PC-9 (cell line): ENCODE measurements around the gene ULBP1. TPM values are rescaled to one million over a fixed set of nuclear protein-coding genes. Genes with fewer than 3 reads are reported as not detected.
"Not testable (repeated sequence)": the region's sequence is repeated elsewhere in the genome, so short reads cannot be mapped to it uniquely, and the experiment has no call there.

ENCODE experiments used
- BruUV-seq: library from RNA; stranded (reverse); fragments of 400-500 nt; replicated peaks from 2 replicates; lab custom pipeline; 2021; lab: Mats Ljungman, UMichigan
- CTCF ChIA-PET: fragments of 300-600 bp; sonication (Branson Sonifier 250); formaldehyde crosslinking; loops from one replicate; lab custom pipeline; 2022; ENCODE audit warnings: antibody characterized with exemption; lab: Charles Lee
- POLR2A ChIA-PET: fragments of 300-600 bp; sonication (Branson Sonifier 250); formaldehyde crosslinking; loops from one replicate; lab custom pipeline; 2022; ENCODE audit warnings: antibody characterized with exemption; ENCODE audit not compliant: unreplicated experiment; lab: Charles Lee
- DNase-seq, 2 experiments: peaks; one replicate each; pipeline versions ENCODE4 v3.0.0 to v3.0.0-alpha.2; 2015 to 2022; ENCODE audit warnings: mixed read lengths in 1 of 2
- H2AFZ ChIP-seq: fragments of 200-600 bp; sonication (generic); 2 replicates; pipeline ENCODE4 v1.8.1; 2017; ENCODE audit warnings: antibody characterized with exemption
- H3F3A ChIP-seq: fragments of 200-600 bp; sonication (generic); 2 replicates; pipeline ENCODE4 v1.8.1; 2017; ENCODE audit warnings: antibody characterized with exemption, mild to moderate bottlenecking, low read depth; ENCODE audit not compliant: insufficient read depth
- H3K27ac ChIP-seq: fragments of 200-600 bp; sonication (generic); 2 replicates; pipeline ENCODE4 v1.6.1; 2016; ENCODE audit warnings: mixed run types
- H3K27me3 ChIP-seq: fragments of 200-600 bp; sonication (generic); 2 replicates; pipeline ENCODE4 v1.6.1; 2016; ENCODE audit warnings: low read depth, mixed run types; ENCODE audit not compliant: insufficient read depth
- H3K36me3 ChIP-seq: fragments of 200-600 bp; sonication (generic); 2 replicates; pipeline ENCODE4 v1.6.1; 2016; ENCODE audit warnings: low read depth, mixed run types
- H3K4me1 ChIP-seq: fragments of 200-600 bp; sonication (generic); replicated peaks from 2 replicates; pipeline ENCODE4 v1.6.1; 2016; ENCODE audit warnings: mixed run types; ENCODE audit not compliant: insufficient read depth
- H3K4me2 ChIP-seq: fragments of 200-600 bp; sonication (generic); 2 replicates; pipeline ENCODE4 v1.6.1; 2017; ENCODE audit warnings: mixed run types
- H3K4me3 ChIP-seq: fragments of 200-600 bp; sonication (generic); 2 replicates; pipeline ENCODE4 v1.6.1; 2016; ENCODE audit warnings: mixed run types
- H3K79me2 ChIP-seq: fragments of 200-600 bp; sonication (generic); 2 replicates; pipeline ENCODE4 v1.6.1; 2017; ENCODE audit warnings: low read depth, mixed run types
- H3K9me2 ChIP-seq: fragments of 200-600 bp; sonication (generic); 2 replicates; pipeline ENCODE4 v1.8.1; 2017; ENCODE audit warnings: mild to moderate bottlenecking; ENCODE audit not compliant: insufficient read depth
- H3K9me3 ChIP-seq: fragments of 200-600 bp; sonication (generic); 2 replicates; pipeline ENCODE4 v1.8.1; 2016; ENCODE audit warnings: low read depth; ENCODE audit not compliant: insufficient read depth
- H4K20me1 ChIP-seq: fragments of 200-600 bp; sonication (generic); 2 replicates; pipeline ENCODE4 v1.8.1; 2017; ENCODE audit not compliant: insufficient read depth
- CTCF ChIP-seq: fragments of 200-600 bp; sonication (generic); conservative IDR thresholded peaks from 2 replicates; pipeline ENCODE4 v1.6.1; 2017; ENCODE audit warnings: mixed run types, antibody characterized with exemption, mild to moderate bottlenecking, moderate library complexity
- EZH2 ChIP-seq: fragments of 200-600 bp; sonication (generic); IDR thresholded peaks from 2 replicates; pipeline ENCODE4 v1.8.0; 2017; ENCODE audit warnings: antibody characterized with exemption, low read depth
- intact Hi-C: fragments of 100-400 bp; cut with micrococcal nuclease; formaldehyde crosslinking; loops from one replicate; pipeline ENCODE4 v1.10.0; 2022; ENCODE audit not compliant: unreplicated experiment
- total RNA-seq: library from RNA; stranded (reverse); gene quantifications from 2 replicates; pipeline ENCODE4 v1.2.3, GENCODE V29; 2021

ULBP1 gene
- total RNA-seq, 1 experiment from 2014 or later: 3.3 TPM

GRCh38 chr6:149988550-149989346 lies 25.0 kb downstream of the ULBP1 start:
- no TSS peak for BruUV-seq
- POLR2A ChIA-PET: no interaction called here

GRCh38 chr6:149990212-149990660 lies 26.5 kb downstream of the ULBP1 start:
- DNase-seq: no peak
- intact Hi-C loops: no loop called here
- H3K79me2 ChIP-seq: no peaks in the 10 kb centered on the region
- no peaks in the 10 kb centered on the region for H3K4me1 ChIP-seq
- no peak overlapping the region for H2AFZ ChIP-seq
- H3K27me3 ChIP-seq: peaks cover 53% of the 10 kb centered on the region
- no peaks in the 10 kb centered on the region for H4K20me1 ChIP-seq
- H3K4me2 ChIP-seq: no peak overlapping the region
- H3K36me3 ChIP-seq: no peaks in the 10 kb centered on the region
- H3K9me2 ChIP-seq: no peaks in the 10 kb centered on the region
- no peaks in the 10 kb centered on the region for H3K9me3 ChIP-seq
- no peak overlapping the region for H3K4me3 ChIP-seq
- H3K27ac ChIP-seq: no peak overlapping the region
- H3F3A ChIP-seq: no peaks in the 10 kb centered on the region
- BruUV-seq: no TSS peak
- POLR2A ChIA-PET: no interaction called here
- CTCF ChIA-PET: no interaction called here
- no peak for TF ChIP-seq CTCF
- no peak for TF ChIP-seq EZH2

More at GRCh38 chr6:149988550-149989346, 25.0 kb downstream of the ULBP1 start:
- Histone ChIP-seq H3K9me2 (no peaks in the 10 kb centered on the region), H3F3A (no peaks in the 10 kb centered on the region), H3K79me2 (no peaks in the 10 kb centered on the region), H3K4me1 (no peaks in the 10 kb centered on the region), H4K20me1 (no peaks in the 10 kb centered on the region), H3K27ac (no peak overlapping the region), H3K9me3 (no peaks in the 10 kb centered on the region), H2AFZ (no peak overlapping the region), H3K4me3 (no peak overlapping the region), H3K36me3 (no peaks in the 10 kb centered on the region), H3K4me2 (no peak overlapping the region), H3K27me3 (peaks cover 56% of the 10 kb centered on the region)
- CTCF ChIA-PET: no interaction called here
- no peak for TF ChIP-seq CTCF
- TF ChIP-seq EZH2: no peak
- intact Hi-C loops: no loop called here
- DNase-seq: no peak

GRCh38 chr6:149990661-149991471 lies 27.1 kb downstream of the ULBP1 start:
- Histone ChIP-seq H3K9me2 (no peaks in the 10 kb centered on the region), H3K27ac (no peak overlapping the region), H3K79me2 (no peaks in the 10 kb centered on the region), H3K4me2 (no peak overlapping the region), H3K9me3 (no peaks in the 10 kb centered on the region), H3F3A (no peaks in the 10 kb centered on the region), H3K36me3 (no peaks in the 10 kb centered on the region), H3K4me1 (no peaks in the 10 kb centered on the region), H4K20me1 (no peaks in the 10 kb centered on the region), H3K27me3 (peaks cover 53% of the 10 kb centered on the region), H3K4me3 (no peak overlapping the region), H2AFZ (no peak overlapping the region)
- intact Hi-C loops: no loop called here
- CTCF ChIA-PET: interaction anchor here (0.6 kb wide), 1 partner anchor 10 kb away, joined by 7 read pairs; no protein-coding TSS in a partner anchor
- no peak for DNase-seq
- POLR2A ChIA-PET: interaction anchor here (0.7 kb wide), 1 partner anchor 137 kb away, joined by 3 read pairs; no protein-coding TSS in a partner anchor
- BruUV-seq: no TSS peak
- TF ChIP-seq CTCF (no peak), EZH2 (no peak)

- H3K27ac ChIP-seq, H2AFZ ChIP-seq, H3K9me3 ChIP-seq, H3K4me2 ChIP-seq, DNase-seq, H3K4me1 ChIP-seq, intact Hi-C loops, H3F3A ChIP-seq, BruUV-seq, H3K9me2 ChIP-seq, H3K79me2 ChIP-seq, H4K20me1 ChIP-seq, H3K4me3 ChIP-seq, H3K36me3 ChIP-seq: not testable (repeated sequence)
- H3K27me3 ChIP-seq: peaks cover 50% of the 10 kb centered on the region
- ChIA-PET CTCF (interaction anchor here (0.6 kb wide), 1 partner anchor 9 kb away, joined by 7 read pairs; no protein-coding TSS in a partner anchor), POLR2A (interaction anchor here (0.7 kb wide), 1 partner anchor 137 kb away, joined by 3 read pairs; no protein-coding TSS in a partner anchor)
Observed at GRCh38 chr6:149991472-149991795, 27.7 kb downstream of the ULBP1 start.
